NT2/D1 (cell line): ENCODE measurements around the gene GOLGA1.

Experiments used
- SUZ12 ChIP-seq: IDR thresholded peaks from 2 replicates; pipeline ENCODE4 v1.6.1; 2011; ENCODE audit not compliant: insufficient read length, insufficient read depth; ENCODE audit errors: extremely low read depth
- YY1 ChIP-seq: IDR thresholded peaks from 2 replicates; pipeline ENCODE4 v1.6.1; 2011; ENCODE audit not compliant: insufficient read length, insufficient read depth

GRCh38 chr9:124887832-124888231 is 53.1 kb downstream of the GOLGA1 start:
- TF ChIP-seq YY1 (no peak), SUZ12 (no peak)
